HG02852 (cell line): ENCODE results near the gene BBS9.

Experiments used
- ATAC-seq: cut with Tn5 transposase; IDR thresholded peaks from one replicate; pipeline ENCODE4 v1.9.1; 2021; ENCODE audit warnings: mild to moderate bottlenecking, moderate library complexity; ENCODE audit not compliant: unreplicated experiment

Gene BBS9

DNA sequence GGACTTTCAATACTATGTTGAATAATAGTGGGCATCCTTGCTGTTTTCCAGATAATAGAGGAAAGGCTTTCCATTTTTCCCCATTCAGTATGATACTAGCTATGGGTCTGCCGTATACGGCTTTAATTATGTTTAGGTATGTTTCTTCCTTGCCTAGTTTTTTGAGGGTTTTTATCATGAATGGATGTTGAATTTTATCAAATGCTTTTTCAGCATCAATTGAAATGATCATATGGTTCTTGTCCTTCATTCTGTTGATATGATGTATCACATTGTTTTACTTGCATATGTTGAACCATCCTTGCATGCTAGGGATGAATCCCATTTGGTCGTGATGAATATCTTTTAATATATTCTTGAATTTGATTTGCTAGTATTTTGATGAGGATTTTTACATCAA is 11.0 kb upstream of the BBS9 start:
- ATAC-seq = no peak

GRCh38 chr7:33127085-33127484 is 2.3 kb upstream of the BBS9 start:
- ATAC-seq = no peak

GRCh38 chr7:33128631-33128989 is 754 bp upstream of the BBS9 start:
- no peak for ATAC-seq

DNA sequence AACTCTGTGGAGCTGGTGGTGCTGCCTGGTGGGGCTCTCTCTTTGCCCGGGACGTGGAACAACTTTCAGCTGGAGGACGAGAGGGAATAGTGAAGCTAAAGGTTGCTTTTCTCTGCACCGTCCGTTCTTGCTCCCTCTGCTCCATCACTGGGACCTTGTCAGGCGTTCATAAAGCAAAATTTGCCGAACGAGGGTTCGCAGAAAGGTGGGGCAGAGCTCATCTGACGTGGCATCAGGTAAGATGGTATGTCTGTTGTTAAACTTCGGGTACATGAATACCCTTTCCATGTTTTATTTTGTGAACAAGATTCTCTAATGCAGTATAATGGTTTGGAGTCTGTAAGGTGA is 416 bp downstream of the BBS9 start:
- no peak for ATAC-seq

- ATAC-seq = no peak
Measured at GRCh38 chr7:33130184-33130583, 820 bp downstream of the BBS9 start.

- ATAC-seq = no peak
Measured at GRCh38 chr7:33137103-33137502, 7.7 kb downstream of the BBS9 start.

GRCh38 chr7:33142585-33142984 is 13.2 kb downstream of the BBS9 start:
- ATAC-seq = no peak

- ATAC-seq = peak; percentile 66
Measured at GRCh38 chr7:33143996-33144718, 14.8 kb downstream of the BBS9 start.

GRCh38 chr7:33145156-33145555 is 15.8 kb downstream of the BBS9 start:
- ATAC-seq = no peak

DNA sequence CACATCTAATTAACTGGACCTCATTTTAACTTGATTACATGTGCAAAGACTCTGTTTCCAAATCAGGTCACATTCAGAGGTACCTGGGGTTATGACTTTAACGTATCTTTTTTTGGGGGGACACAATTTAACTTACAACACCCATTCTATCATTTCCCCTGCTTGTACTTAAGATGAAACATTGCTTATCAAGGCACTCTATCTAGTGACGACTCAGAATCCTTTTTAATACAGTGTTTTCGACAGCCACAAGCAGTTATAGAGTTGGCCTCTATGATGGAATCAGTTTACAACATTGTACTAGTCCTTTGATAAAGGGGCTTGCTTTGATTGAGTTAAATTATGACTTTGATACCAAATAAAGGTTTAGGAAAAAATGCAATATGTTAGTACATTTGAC is 22.7 kb downstream of the BBS9 start:
- no peak for ATAC-seq

GRCh38 chr7:33155811-33156210 is 26.4 kb downstream of the BBS9 start:
- no peak for ATAC-seq

GRCh38 chr7:33156441-33156840 is 27.1 kb downstream of the BBS9 start:
- no peak for ATAC-seq

GRCh38 chr7:33157311-33157710 is 27.9 kb downstream of the BBS9 start:
- no peak for ATAC-seq

DNA sequence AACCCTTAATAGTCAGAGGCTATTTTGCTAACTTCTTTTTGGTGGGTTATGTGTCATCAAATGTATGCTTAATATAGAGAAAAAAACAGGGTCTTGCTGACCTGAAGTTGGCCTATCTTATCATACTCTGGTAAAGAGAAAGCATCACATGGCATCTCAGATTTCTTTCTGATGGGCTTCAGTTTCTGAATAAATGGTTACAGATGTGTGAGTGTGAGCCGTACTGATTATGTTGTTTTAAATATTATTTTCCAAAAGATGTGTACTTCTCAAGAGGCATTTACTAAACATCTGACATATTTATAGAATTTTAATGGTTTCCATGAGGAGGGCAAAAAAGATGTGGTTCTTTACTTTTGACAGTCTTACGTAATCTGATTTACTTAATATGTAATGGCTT is 28.4 kb downstream of the BBS9 start:
- ATAC-seq = no peak

DNA sequence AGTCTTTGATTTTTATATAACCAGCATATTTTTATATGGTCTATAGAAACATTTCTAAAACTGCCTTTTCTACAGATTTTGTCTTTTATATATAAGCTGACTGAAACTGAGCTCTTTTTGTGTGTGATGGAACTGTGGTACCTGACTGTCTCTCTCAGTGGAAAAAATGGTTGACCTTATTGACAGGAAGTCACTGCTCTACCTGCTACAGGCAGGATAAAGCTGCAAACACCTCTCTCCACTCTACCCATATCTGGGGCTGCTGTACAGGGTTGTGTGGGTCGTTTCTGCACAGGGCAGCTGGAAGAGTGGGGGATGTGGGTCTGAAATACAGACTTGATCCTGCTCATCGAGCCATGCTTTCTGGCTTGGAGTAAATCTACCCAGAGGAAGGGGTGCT is 48.5 kb downstream of the BBS9 start:
- ATAC-seq = no peak

DNA sequence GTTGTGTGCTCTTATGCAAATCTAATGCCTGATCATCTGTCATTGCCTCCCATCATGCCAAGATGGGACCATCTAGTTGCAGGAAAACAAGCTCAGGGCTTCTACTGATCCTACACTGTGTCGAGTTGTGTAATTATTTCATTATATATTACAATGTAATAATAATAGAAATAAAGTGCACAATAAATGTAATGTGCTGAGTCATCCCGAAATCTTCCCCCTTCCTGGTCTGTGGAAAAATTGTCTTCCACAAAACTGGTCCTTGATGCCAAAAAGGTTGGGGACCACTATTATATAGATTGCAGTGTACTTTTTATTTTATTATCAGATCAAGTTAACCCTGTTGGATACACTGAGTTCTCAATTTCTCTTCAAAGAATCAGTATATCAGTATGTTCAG is 50.2 kb downstream of the BBS9 start:
- no peak for ATAC-seq

DNA sequence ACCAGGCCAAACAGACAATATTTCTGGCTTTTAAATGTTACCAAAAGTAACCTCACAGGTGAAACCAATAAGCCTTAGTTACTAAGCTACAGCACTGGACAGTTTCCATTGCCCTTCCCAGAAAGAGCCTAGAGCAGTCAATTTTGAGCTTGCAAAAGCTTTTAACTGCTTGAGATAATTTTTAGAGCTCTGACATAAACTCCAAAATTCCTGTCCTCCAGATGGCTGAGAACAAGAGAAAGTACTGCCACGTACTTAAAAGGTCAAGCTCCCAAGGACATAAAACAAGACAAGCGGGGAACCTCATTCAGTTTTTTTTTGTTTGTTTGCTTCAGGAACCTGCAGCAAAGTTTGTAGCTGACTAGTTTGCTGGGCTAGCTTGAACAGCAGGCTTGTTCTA is 54.1 kb downstream of the BBS9 start:
- ATAC-seq = no peak

DNA sequence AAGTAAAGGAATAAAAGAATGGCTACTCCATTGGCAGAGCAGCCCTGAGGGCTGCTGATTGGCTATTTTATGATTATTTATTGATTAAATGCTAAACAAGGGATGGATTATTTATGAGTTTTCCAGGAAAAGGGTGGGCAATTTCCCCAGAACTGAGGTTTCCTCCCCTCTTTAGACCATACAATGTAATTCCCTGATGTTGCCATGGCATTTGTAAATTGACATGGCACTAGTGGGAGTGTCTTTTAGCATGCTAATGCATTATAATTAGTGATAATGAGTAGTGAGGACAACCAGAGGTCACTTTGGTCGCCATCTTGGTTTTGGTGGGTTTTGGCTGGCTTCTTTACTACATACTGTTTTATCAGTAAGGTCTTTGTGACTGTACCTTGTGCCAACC is 55.5 kb downstream of the BBS9 start:
- no peak for ATAC-seq

- ATAC-seq = peak; percentile 78
Measured at GRCh38 chr7:33185786-33186185, 56.4 kb downstream of the BBS9 start.

- no peak for ATAC-seq
Measured at GRCh38 chr7:33186192-33186591, 56.8 kb downstream of the BBS9 start.

GRCh38 chr7:33190688-33191304 is 61.4 kb downstream of the BBS9 start:
- ATAC-seq = peak; percentile 4

GRCh38 chr7:33191340-33191739 is 62.0 kb downstream of the BBS9 start:
- ATAC-seq = peak; percentile 69

- ATAC-seq = no peak
Measured at GRCh38 chr7:33192695-33193291, 63.4 kb downstream of the BBS9 start.
